Activated CD8-positive, alpha-beta memory T cell treated with anti-CD3 and anti-CD28 coated beads, Interleukin-2, amount 50 U/mL, for 24 hours (primary cell): ENCODE data around the gene MTERF1.

Experiments
- DNase-seq: peaks from one replicate; pipeline ENCODE4 v3.0.0-alpha.2; 2020; ENCODE audit errors: extremely low read depth

MTERF1 gene

DNA sequence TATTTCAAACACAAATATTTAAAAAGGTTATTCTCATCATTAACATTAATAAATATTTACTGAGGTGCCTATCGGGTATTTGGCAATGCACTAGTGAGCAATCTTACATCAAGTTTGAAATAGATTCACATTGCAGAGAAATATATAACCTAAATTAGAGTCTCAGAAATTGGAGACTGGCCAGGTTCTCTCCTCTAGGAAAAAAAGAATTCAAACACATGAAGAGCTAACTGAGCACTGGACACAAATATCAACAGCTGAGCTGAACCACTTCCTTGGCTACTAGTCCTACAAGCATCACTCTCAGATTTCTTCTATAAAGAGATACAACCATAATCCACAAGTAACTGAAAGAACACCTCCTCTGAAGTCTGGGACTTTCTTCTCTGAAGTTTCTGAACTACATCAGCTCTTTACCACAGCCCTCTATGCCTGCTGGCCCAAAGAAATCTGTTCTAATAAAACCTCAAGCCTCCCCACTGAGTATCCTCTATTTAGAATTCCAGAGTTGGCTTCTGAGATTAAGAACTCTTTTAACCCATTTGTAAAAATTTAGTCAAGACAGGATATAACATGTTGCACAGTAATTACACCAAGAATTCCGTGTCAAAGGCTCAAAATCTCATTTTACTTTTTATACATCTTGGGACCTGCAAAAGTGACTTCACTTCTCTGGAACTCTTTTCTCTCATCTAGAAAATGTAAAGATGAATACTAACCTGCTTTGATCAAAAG lies 45.2 kb downstream of the MTERF1 start:
- no peak for DNase-seq

DNA sequence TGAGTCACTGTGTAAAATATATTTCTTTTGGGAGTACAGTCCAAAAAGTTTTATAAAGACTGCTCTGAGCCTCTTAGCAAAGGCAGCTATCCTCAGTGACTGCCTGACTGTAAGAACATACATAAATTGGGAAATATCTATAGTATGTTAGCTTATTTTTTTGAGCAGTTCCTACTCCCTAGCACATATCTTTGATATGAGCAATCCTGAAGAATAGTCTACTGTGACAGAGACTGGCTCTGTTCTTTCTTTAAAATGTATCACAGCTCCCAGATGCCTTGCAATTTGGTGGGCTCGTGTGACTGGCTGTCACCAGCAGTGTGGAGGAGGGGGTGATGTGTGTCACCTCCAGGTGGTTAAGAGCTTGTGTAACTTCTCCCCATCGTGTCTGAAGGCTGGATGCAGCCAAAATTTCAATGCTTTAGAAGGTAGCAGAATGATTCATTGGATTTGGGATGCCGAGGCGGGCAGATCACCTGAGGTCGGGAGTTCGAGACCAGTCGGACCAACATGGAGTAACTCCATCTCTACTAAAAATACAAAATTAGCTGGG lies 47.9 kb downstream of the MTERF1 start:
- DNase-seq: no peak

DNA sequence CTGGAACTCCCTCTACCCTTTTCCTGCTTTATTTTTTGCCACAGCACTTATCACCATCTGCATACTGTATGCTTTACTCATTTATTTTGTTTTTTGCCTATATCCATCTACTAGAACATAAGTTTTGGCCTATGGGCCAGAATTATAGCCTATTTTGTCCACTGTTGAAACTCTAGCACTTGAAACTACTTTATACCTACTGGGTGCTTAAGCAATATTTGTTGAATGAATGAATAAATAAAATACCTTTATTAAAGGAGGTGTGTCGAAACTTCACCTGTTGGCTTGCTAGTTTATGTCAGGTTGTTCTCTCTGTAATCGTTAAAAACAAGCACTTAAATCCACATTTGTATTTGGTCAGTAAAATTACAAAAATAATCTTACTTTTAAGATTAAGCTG lies 53.3 kb downstream of the MTERF1 start:
- no peak for DNase-seq

DNA sequence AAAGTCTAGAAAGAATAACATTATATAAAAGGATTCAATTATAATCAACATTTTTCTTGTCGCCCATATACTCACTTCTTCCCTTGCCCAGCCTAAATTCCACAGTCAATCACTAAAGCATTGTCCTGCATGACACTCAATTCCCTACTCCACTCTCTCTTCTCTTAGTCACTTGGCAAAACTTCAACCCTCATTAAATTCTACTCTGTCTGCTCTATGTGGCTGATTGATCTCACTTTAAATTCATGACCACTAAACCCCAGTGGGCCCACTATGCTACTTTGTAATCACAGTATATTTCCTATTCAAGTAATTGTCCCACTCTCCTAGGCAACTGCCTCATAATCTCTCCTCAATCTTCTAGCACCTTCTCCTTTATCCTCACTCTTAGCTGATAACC lies 54.1 kb downstream of the MTERF1 start:
- DNase-seq: no peak

DNA sequence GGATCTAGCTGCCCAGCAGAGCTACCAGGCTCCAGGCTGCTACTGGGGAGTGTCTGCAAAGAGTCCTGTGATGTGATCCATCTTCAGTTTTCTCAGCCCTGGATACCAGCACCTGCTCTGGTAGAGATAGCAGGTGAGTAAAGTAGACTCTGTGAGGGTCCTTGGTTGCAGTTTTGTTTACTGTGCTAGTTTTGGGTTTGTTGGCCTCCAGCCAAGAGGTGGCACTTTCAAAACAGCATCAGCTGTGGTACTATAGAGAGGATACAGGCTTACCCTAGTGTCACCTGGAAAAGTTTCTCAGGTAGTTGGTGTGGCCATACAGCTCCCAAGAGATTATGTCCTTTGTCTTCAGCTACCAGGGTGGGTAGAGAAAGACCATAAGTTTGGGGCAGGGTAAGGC lies 56.3 kb downstream of the MTERF1 start:
- DNase-seq: no peak
